ENCODE data around the gene DNAH7. TPM values are rescaled to one million over a fixed set of nuclear protein-coding genes. Genes with fewer than 3 reads are reported as not detected.

The DNAH7 gene
- total RNA-seq, 2 experiments from 2014 or later: 0.29 TPM; not detected in 1

DNA sequence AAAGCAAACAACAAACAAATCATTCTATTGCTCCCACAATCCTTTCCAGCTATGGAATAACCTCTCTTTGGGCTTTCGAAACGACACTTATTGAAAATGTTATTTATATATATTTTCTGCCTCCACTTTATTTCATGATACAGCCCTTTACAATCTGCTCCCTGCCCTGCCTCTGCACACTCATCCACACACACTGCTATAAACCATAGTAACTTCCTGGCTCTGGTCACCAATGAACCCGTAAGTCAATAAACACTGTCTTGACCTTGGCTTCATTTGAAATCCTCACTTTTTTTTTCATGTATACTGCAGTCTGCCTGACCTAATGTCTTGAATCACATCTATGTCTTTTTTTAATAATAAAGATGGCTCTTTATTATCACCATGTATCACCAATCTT is 250.1 kb downstream of the DNAH7 start:
- no peaks in the 10 kb centered on the region for H3K36me3 Mint-ChIP-seq (ENCODE audit: low read depth)
- CTCF ChIA-PET: interaction anchor here (0.9 kb wide), 1 partner anchor 24 kb away, joined by 3 read pairs; no protein-coding TSS in a partner anchor
- H3K9me3 Mint-ChIP-seq: no peaks in the 10 kb centered on the region
- H3K4me3 Mint-ChIP-seq: no peak overlapping the region
- H3K4me1 Mint-ChIP-seq (ENCODE audit: low read depth): peaks cover 3% of the 10 kb centered on the region
- no peak overlapping the region for H3K27ac Mint-ChIP-seq
- H3K27me3 Mint-ChIP-seq (ENCODE audit: low read depth): no peaks in the 10 kb centered on the region
- intact Hi-C loops (cut with micrococcal nuclease): no loop called here
- no peak for DNase-seq

DNA sequence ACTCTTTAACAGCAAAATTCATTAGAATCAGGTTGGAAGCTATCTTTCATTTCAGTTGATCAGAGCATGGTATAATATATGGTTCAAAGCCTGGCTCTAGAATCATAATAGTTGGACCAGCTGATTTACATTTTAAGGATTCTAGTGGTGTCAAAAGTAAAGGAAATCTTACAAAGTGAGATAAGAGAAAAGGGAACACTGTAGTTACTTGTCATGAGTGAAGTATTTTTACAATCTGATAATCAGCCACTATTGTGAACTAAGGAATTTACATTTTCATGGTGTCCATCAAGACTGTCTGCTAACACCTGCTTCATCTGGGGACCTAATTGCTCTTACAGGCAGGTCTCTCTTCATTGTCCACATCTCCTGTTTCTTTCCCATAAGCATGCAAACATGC is 250.5 kb downstream of the DNAH7 start:
- no peaks in the 10 kb centered on the region for H3K27me3 Mint-ChIP-seq (ENCODE audit: low read depth)
- no peak overlapping the region for H3K4me3 Mint-ChIP-seq
- no peaks in the 10 kb centered on the region for H3K9me3 Mint-ChIP-seq
- no peak for DNase-seq
- intact Hi-C loops (cut with micrococcal nuclease): no loop called here
- H3K27ac Mint-ChIP-seq: no peak overlapping the region
- peaks cover 3% of the 10 kb centered on the region for H3K4me1 Mint-ChIP-seq (ENCODE audit: low read depth)
- H3K36me3 Mint-ChIP-seq (ENCODE audit: low read depth): no peaks in the 10 kb centered on the region
- CTCF ChIA-PET: interaction anchor here (0.9 kb wide), 1 partner anchor 25 kb away, joined by 3 read pairs; no protein-coding TSS in a partner anchor

GRCh38 chr2:195815083-195815482 is 253.6 kb downstream of the DNAH7 start:
- no peak for DNase-seq
- Mint-ChIP-seq H3K27ac (no peak overlapping the region), H3K36me3 (ENCODE audit: low read depth) (no peaks in the 10 kb centered on the region), H3K9me3 (no peaks in the 10 kb centered on the region), H3K4me3 (no peak overlapping the region), H3K4me1 (ENCODE audit: low read depth) (peaks cover 3% of the 10 kb centered on the region), H3K27me3 (ENCODE audit: low read depth) (no peaks in the 10 kb centered on the region)
- CTCF ChIA-PET: no interaction called here
- intact Hi-C loops (cut with micrococcal nuclease): no loop called here

DNA sequence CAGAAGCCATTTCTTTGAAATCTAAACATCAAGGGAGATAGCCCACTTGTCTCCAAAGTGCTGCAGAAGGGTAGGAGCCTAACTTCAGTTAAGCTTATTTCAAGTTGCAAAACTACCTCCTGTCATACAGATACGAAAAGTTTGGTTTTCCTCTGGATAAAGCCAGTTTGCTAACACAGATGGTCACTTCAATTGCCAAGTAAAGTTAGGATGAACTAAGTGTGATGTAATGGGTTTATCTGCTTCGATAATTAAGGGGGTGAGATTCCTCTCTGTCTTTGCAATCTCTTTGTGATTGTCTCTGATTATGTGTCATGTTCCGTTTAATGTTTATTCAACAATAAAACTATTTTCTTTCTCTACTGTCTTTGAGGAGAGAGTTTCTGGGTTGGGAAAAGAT is 255.2 kb downstream of the DNAH7 start:
- H3K36me3 Mint-ChIP-seq (ENCODE audit: low read depth): no peaks in the 10 kb centered on the region
- H3K27me3 Mint-ChIP-seq (ENCODE audit: low read depth): no peaks in the 10 kb centered on the region
- intact Hi-C loops (cut with micrococcal nuclease): no loop called here

GRCh38 chr2:195810340-195811098 is 258.1 kb downstream of the DNAH7 start:
- CTCF ChIA-PET: interaction anchor here (1.6 kb wide), 1 partner anchor 258 kb away, joined by 3 read pairs; the partner anchor contains the start of gene DNAH7
- no peaks in the 10 kb centered on the region for H3K36me3 Mint-ChIP-seq (ENCODE audit: low read depth)
- H3K4me1 Mint-ChIP-seq (ENCODE audit: low read depth): no peaks in the 10 kb centered on the region
- H3K27ac Mint-ChIP-seq: no peak overlapping the region
- no peaks in the 10 kb centered on the region for H3K9me3 Mint-ChIP-seq
- no peak for DNase-seq
- no peak overlapping the region for H3K4me3 Mint-ChIP-seq
- H3K27me3 Mint-ChIP-seq (ENCODE audit: low read depth): no peaks in the 10 kb centered on the region
- intact Hi-C loops (cut with micrococcal nuclease): no loop called here

More for the DNA sequence above, 255.2 kb downstream of the DNAH7 start:
- Mint-ChIP-seq H3K27ac (no peak overlapping the region), H3K4me1 (ENCODE audit: low read depth) (no peaks in the 10 kb centered on the region), H3K4me3 (no peak overlapping the region), H3K9me3 (no peaks in the 10 kb centered on the region)
- DNase-seq: no peak
- CTCF ChIA-PET: no interaction called here

DNA sequence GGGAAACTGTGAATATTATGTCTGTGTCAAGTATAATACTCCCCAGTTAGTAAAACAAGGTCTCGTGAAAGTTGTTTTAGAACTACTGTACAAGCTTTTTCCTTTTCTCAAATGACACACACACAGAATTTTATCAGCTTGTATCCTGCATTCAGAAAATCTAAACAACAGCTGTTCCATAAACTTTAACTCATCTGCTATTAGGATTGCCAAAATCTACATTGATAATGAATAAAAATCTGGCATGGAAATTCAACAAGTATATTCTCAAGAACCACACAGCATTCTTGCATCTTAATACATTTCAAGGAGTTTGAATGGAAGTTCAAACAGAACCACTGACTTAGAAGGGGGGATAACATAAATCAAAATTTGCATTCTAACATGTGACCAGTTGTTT is 260.4 kb downstream of the DNAH7 start:
- Mint-ChIP-seq H3K4me1 (ENCODE audit: low read depth) (no peaks in the 10 kb centered on the region), H3K36me3 (ENCODE audit: low read depth) (no peaks in the 10 kb centered on the region), H3K27me3 (ENCODE audit: low read depth) (no peaks in the 10 kb centered on the region), H3K4me3 (no peak overlapping the region), H3K27ac (no peak overlapping the region), H3K9me3 (no peaks in the 10 kb centered on the region)
- intact Hi-C loops (cut with micrococcal nuclease): loop anchor here (5.0 kb wide), 1 partner anchor 244 kb away; no protein-coding TSS in a partner anchor
- DNase-seq: no peak
- CTCF ChIA-PET: no interaction called here

DNA sequence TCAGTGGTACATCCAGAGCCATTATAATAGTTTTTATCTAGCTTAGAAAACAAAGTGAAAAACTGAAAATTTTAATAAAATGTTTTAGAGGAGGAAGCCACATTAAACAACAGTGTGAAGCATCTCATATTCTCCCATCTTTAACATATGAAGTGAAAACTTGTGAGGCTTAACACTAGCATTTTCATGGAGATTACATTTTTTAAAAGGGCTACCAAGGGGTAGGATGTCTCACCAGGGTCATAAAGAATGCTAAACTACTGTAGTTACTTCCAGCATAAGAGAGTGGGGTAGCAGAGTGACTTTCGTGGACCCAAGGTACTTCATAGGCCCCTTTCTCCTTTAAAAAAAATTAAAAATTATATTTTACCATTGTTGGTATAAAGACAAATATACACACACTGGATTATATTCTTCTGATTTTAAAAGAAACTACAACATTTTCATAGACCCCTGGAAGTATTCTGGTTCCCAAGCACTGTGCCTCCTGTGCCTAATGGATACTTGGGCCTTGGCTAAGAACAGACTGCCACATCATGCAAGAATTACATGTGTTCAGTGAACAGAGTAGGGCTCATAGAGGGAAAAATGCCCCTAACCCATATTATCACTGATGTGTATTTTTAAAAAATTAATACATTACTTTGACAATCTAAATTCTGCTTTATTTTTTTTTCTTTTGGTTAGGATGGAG is 263.2 kb downstream of the DNAH7 start:
- Mint-ChIP-seq H3K4me3 (no peak overlapping the region), H3K4me1 (ENCODE audit: low read depth) (no peaks in the 10 kb centered on the region), H3K9me3 (no peaks in the 10 kb centered on the region), H3K36me3 (ENCODE audit: low read depth) (no peaks in the 10 kb centered on the region), H3K27ac (no peak overlapping the region), H3K27me3 (ENCODE audit: low read depth) (no peaks in the 10 kb centered on the region)
- CTCF ChIA-PET: no interaction called here
- DNase-seq: no peak
- intact Hi-C loops (cut with micrococcal nuclease): loop anchor here (5.0 kb wide), 1 partner anchor 247 kb away; no protein-coding TSS in a partner anchor

GRCh38 chr2:195795879-195796278 is 272.8 kb downstream of the DNAH7 start:
- Mint-ChIP-seq H3K27me3 (ENCODE audit: low read depth) (no peaks in the 10 kb centered on the region), H3K27ac (no peak overlapping the region), H3K4me3 (no peak overlapping the region), H3K4me1 (ENCODE audit: low read depth) (no peaks in the 10 kb centered on the region), H3K9me3 (peaks cover under 1% of the 10 kb centered on the region), H3K36me3 (ENCODE audit: low read depth) (peaks cover 1% of the 10 kb centered on the region)
- CTCF ChIA-PET: no interaction called here
- no peak for DNase-seq
- intact Hi-C loops (cut with micrococcal nuclease): no loop called here

- Mint-ChIP-seq H3K36me3 (ENCODE audit: low read depth) (peaks cover 2% of the 10 kb centered on the region), H3K9me3 (peaks cover 4% of the 10 kb centered on the region), H3K4me1 (ENCODE audit: low read depth) (no peaks in the 10 kb centered on the region), H3K4me3 (no peak overlapping the region), H3K27me3 (ENCODE audit: low read depth) (no peaks in the 10 kb centered on the region), H3K27ac (no peak overlapping the region)
- CTCF ChIA-PET: no interaction called here
- intact Hi-C loops (cut with micrococcal nuclease): no loop called here
- no peak for DNase-seq
Observed at GRCh38 chr2:195793881-195794280, 274.8 kb downstream of the DNAH7 start.

GRCh38 chr2:195782156-195782555 is 286.5 kb downstream of the DNAH7 start:
- no peak for DNase-seq
- Mint-ChIP-seq H3K9me3 (no peaks in the 10 kb centered on the region), H3K27ac (no peak overlapping the region), H3K27me3 (ENCODE audit: low read depth) (no peaks in the 10 kb centered on the region), H3K4me3 (no peak overlapping the region), H3K4me1 (ENCODE audit: low read depth) (no peaks in the 10 kb centered on the region), H3K36me3 (ENCODE audit: low read depth) (no peaks in the 10 kb centered on the region)
- intact Hi-C loops (cut with micrococcal nuclease): no loop called here
- CTCF ChIA-PET: no interaction called here

- CTCF ChIA-PET: interaction anchor here (0.7 kb wide), 1 partner anchor 92 kb away, joined by 4 read pairs; no protein-coding TSS in a partner anchor
- H3K4me3 Mint-ChIP-seq: no peak overlapping the region
- H3K36me3 Mint-ChIP-seq (ENCODE audit: low read depth): no peaks in the 10 kb centered on the region
- intact Hi-C loops (cut with micrococcal nuclease): no loop called here
- H3K27me3 Mint-ChIP-seq (ENCODE audit: low read depth): no peaks in the 10 kb centered on the region
- H3K9me3 Mint-ChIP-seq: no peaks in the 10 kb centered on the region
- no peak overlapping the region for H3K27ac Mint-ChIP-seq
- no peaks in the 10 kb centered on the region for H3K4me1 Mint-ChIP-seq (ENCODE audit: low read depth)
- no peak for DNase-seq
Observed at GRCh38 chr2:195779491-195779890, 289.1 kb downstream of the DNAH7 start.

- no peaks in the 10 kb centered on the region for H3K27me3 Mint-ChIP-seq (ENCODE audit: low read depth)
- CTCF ChIA-PET: no interaction called here
- H3K9me3 Mint-ChIP-seq: peaks cover 8% of the 10 kb centered on the region
- intact Hi-C loops (cut with micrococcal nuclease): no loop called here
- no peak overlapping the region for H3K27ac Mint-ChIP-seq
- H3K4me1 Mint-ChIP-seq (ENCODE audit: low read depth): no peaks in the 10 kb centered on the region
- no peak for DNase-seq
- no peak overlapping the region for H3K4me3 Mint-ChIP-seq
- H3K36me3 Mint-ChIP-seq (ENCODE audit: low read depth): no peaks in the 10 kb centered on the region
Observed at GRCh38 chr2:195769975-195770374, 298.7 kb downstream of the DNAH7 start.

GRCh38 chr2:195768431-195768830 is 300.2 kb downstream of the DNAH7 start:
- H3K4me1 Mint-ChIP-seq (ENCODE audit: low read depth): no peaks in the 10 kb centered on the region
- no peak for DNase-seq
- no peaks in the 10 kb centered on the region for H3K36me3 Mint-ChIP-seq (ENCODE audit: low read depth)
- intact Hi-C loops (cut with micrococcal nuclease): no loop called here
- no peaks in the 10 kb centered on the region for H3K27me3 Mint-ChIP-seq (ENCODE audit: low read depth)
- CTCF ChIA-PET: no interaction called here
- peaks cover 18% of the 10 kb centered on the region for H3K9me3 Mint-ChIP-seq
- H3K4me3 Mint-ChIP-seq: no peak overlapping the region
- no peak overlapping the region for H3K27ac Mint-ChIP-seq

Data from activated naive CD4-positive, alpha-beta T cell treated with anti-CD3 and anti-CD28 coated beads for 36 hours (primary cell).